Measurements from ENCODE around the gene PPP2R5C.

DNA sequence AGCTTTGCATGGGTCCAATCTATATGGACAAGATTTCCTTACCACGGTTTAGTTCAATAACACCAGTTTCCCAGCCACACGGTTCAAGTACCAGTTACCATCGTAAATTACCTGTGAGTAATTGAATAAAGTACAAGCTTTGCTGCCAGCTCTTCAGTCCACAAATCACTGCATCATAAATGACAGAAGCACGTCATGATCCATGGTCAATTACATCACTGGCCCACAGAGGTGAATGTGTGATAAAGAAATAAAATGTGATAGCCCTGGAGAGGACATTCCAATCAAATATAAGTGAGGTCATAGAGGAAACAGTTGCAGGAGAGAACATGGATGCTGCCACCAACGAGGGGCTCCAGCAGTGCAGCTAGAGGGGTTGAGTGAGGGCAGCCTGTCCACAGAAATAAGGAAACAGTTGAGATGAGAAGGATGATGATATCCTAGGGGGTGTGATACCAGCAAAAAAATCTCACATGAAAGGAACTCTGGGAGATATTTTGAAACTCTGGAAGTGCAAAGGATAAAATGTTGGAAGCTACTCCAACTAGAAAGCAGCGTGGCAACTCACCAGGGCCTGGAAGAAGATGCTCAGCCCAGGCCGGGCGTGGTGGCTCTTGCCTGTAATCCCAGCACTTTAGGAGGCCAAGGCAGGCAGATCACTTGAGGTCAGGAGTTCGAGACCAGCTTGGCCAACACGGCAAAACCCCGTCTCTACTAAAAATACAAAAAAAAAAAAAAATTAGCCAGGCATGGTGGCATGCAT lies 197.1 kb downstream of the PPP2R5C start:
- TF ChIP-seq, protein P1, sequence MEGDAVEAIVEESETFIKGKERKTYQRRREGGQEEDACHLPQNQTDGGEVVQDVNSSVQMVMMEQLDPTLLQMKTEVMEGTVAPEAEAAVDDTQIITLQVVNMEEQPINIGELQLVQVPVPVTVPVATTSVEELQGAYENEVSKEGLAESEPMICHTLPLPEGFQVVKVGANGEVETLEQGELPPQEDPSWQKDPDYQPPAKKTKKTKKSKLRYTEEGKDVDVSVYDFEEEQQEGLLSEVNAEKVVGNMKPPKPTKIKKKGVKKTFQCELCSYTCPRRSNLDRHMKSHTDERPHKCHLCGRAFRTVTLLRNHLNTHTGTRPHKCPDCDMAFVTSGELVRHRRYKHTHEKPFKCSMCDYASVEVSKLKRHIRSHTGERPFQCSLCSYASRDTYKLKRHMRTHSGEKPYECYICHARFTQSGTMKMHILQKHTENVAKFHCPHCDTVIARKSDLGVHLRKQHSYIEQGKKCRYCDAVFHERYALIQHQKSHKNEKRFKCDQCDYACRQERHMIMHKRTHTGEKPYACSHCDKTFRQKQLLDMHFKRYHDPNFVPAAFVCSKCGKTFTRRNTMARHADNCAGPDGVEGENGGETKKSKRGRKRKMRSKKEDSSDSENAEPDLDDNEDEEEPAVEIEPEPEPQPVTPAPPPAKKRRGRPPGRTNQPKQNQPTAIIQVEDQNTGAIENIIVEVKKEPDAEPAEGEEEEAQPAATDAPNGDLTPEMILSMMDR (IDR thresholded peaks at IDR 0.05), result no peak
- TF ChIP-seq POLR2A (IDR thresholded peaks at IDR 0.05), result no peak
- no peak for TF ChIP-seq EP300 (IDR thresholded peaks at IDR 0.05)

Measured in tibial nerve (tissue), 4 donors.